NCI-H2107 treated with DMSO at 0.1 percent for 48 hours (cell line): ENCODE results near the gene DEPDC5.

Source experiments
- DNase-seq: peaks from one replicate; lab custom pipeline; 2025; ENCODE audit not compliant: unreplicated experiment; lab: John Stamatoyannopoulos, UW

Gene DEPDC5

GRCh38 chr22:31883989-31884388 lies 130.2 kb downstream of the DEPDC5 start:
- DNase-seq, result no peak

GRCh38 chr22:31891366-31892079 lies 137.7 kb downstream of the DEPDC5 start:
- peak; percentile 9 for DNase-seq

- DNase-seq, result no peak
These were observed 138.2 kb downstream of the DEPDC5 start for GRCh38 chr22:31892080-31892433.

GRCh38 chr22:31893460-31893859 lies 139.6 kb downstream of the DEPDC5 start:
- no peak for DNase-seq

- DNase-seq, result no peak
These were observed 141.7 kb downstream of the DEPDC5 start for GRCh38 chr22:31895411-31896123.

- DNase-seq, result no peak
These were observed 142.7 kb downstream of the DEPDC5 start for GRCh38 chr22:31896472-31896871.

GRCh38 chr22:31897842-31898805 lies 144.3 kb downstream of the DEPDC5 start:
- no peak for DNase-seq

- DNase-seq, result no peak
These were observed 145.1 kb downstream of the DEPDC5 start for GRCh38 chr22:31898926-31899325.

- DNase-seq, result no peak
These were observed 145.8 kb downstream of the DEPDC5 start for GRCh38 chr22:31899669-31900068.

GRCh38 chr22:31901388-31902137 lies 147.7 kb downstream of the DEPDC5 start:
- no peak for DNase-seq

GRCh38 chr22:31904651-31905050 lies 150.8 kb downstream of the DEPDC5 start:
- no peak for DNase-seq

GRCh38 chr22:31905356-31905755 lies 151.5 kb downstream of the DEPDC5 start:
- no peak for DNase-seq

- DNase-seq, result no peak
These were observed 152.3 kb downstream of the DEPDC5 start for GRCh38 chr22:31906086-31906485.

- DNase-seq, result no peak
These were observed 152.8 kb downstream of the DEPDC5 start for GRCh38 chr22:31906569-31906968.

- no peak for DNase-seq
These were observed 156.2 kb downstream of the DEPDC5 start for GRCh38 chr22:31909977-31910376.

GRCh38 chr22:31911565-31912406 lies 158.0 kb downstream of the DEPDC5 start:
- no peak for DNase-seq

GRCh38 chr22:31912407-31912743 lies 158.6 kb downstream of the DEPDC5 start:
- no peak for DNase-seq

- DNase-seq, result no peak
These were observed 161.8 kb downstream of the DEPDC5 start for GRCh38 chr22:31915586-31915985.

GRCh38 chr22:31917227-31917921 lies 163.6 kb downstream of the DEPDC5 start:
- peak; percentile 19 for DNase-seq
